ENCODE measurements around the gene YEATS4.

- TF ChIP-seq CTCF (IDR thresholded peaks at IDR 0.05) (no peak), POLR2AphosphoS5 (IDR thresholded peaks at IDR 0.05) (no peak), POLR2A (IDR thresholded peaks at IDR 0.05) (no peak)
Measured at GRCh38 chr12:69343357-69343756, 16.2 kb upstream of the YEATS4 start.

Data from transverse colon (tissue), 4 donors.